GM10266 (cell line): ENCODE measurements around the gene ALDH7A1.
A peak's percentile ranks its signal among the peaks of the same experiment; 100 is the strongest.

Experiments
- DNase-seq: peaks from one replicate; pipeline ENCODE4 v3.0.0; 2012; ENCODE audit errors: extremely low spot score
- TF ChIP-seq, protein P1 (sequence below): IDR thresholded peaks from 2 replicates; pipeline ENCODE4 v1.5.1; 2012; ENCODE audit warnings: mild to moderate bottlenecking, low read depth; ENCODE audit not compliant: control insufficient read depth, insufficient read depth; ENCODE audit errors: missing control alignments

ALDH7A1 gene

DNA sequence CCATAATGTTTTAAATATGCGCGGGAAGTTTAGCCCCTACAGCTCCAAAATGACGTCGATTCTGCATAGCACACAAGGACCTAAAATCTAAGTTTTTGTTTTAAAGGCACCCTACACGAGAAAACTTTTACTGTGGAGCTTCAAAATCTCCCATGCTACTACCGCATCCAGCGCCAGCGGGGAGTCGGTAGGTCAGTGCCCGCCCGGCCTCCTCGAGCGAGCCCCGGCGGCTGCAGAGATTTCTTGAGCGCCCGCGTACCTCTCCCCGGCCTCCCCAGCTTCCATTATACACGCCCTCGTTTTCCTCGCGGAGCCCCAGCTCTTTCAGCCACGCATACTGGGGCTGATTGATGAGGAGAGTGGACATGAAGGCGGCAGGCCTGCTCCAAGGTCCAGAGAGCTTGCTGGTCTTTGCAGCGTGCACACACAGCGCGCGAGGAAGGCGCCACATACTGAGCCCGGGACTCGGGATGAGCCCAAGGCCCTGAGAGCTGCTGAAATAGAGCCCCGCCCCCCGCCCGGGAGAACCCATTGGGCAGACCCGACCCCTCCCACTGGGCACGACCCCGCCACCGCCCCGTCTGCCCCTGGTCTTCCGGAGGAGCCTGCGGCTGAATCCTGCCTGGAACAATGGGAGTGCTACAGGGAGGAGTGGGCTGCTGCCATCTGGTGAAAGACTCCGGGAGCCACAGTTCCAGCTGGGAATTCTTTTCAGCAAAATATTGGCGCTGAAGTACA is at the start of gene ALDH7A1:
Gene ALDH7A1, minus strand, starts transcription at position 472 of the 738 bp plus-strand sequence. Its CDS starts 21 bp downstream, at position 451.
- TF ChIP-seq, protein P1, sequence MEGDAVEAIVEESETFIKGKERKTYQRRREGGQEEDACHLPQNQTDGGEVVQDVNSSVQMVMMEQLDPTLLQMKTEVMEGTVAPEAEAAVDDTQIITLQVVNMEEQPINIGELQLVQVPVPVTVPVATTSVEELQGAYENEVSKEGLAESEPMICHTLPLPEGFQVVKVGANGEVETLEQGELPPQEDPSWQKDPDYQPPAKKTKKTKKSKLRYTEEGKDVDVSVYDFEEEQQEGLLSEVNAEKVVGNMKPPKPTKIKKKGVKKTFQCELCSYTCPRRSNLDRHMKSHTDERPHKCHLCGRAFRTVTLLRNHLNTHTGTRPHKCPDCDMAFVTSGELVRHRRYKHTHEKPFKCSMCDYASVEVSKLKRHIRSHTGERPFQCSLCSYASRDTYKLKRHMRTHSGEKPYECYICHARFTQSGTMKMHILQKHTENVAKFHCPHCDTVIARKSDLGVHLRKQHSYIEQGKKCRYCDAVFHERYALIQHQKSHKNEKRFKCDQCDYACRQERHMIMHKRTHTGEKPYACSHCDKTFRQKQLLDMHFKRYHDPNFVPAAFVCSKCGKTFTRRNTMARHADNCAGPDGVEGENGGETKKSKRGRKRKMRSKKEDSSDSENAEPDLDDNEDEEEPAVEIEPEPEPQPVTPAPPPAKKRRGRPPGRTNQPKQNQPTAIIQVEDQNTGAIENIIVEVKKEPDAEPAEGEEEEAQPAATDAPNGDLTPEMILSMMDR: peak; percentile 9
- DNase-seq: peak; percentile 82

DNA sequence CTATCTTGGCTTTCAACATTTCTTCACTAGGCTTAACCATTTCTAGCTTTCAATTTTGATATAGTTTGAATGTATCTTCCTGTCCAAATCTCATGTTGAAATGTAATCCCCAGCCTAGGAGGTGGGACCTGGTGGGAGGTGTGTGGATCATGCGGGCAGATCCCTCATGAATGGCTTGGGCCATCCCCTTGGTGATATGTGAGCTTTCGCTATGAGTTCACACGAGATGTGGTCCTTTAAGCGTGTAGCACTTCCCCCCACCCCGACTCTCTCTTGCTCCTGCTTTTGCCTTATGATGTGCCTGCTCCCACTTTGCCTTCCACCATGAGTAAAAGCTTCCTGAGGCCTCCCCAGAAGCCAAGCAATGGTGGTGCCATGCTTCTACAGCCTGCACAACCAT is 46.4 kb upstream of the ALDH7A1 start:
- TF ChIP-seq, protein P1: no peak
- no peak for DNase-seq

DNA sequence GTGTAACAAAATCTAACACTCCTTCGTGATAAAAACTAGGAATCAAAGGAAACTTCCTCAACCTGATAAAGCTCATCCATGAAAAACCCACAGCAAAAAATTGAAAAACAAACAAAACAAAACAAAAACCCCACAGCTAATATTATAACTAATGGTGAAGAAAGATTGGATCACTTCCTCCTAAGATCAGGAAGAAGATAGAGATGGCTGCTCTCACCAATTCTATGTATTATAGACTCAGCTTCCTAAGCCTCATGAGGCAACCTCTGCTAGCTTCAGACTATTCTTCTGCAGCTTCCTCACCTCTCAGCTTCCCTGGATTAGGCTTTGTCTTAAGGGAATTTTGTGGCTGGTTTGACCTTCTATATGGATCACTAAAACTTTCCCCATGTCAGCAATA is 45.8 kb upstream of the ALDH7A1 start:
- no peak for DNase-seq
- TF ChIP-seq, protein P1: no peak

DNA sequence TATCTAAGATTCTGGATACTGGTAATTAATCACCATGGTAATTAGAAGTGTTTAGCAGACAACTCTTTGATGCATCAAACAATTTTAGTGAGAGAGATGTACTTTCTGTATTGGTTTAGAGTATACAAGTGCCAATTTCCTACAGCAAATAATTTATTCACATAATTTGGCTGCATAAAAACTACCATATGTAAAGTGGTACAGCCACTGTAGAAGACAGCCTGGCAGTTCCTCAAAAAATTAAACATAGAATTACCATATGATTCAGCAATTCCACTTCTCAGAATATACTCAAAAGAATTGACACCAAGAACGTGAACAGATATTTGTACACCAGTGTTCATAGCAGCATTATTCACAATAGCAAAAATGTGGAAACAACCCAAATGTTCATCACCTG is 41.9 kb upstream of the ALDH7A1 start:
- TF ChIP-seq, protein P1: no peak
- DNase-seq: no peak

DNA sequence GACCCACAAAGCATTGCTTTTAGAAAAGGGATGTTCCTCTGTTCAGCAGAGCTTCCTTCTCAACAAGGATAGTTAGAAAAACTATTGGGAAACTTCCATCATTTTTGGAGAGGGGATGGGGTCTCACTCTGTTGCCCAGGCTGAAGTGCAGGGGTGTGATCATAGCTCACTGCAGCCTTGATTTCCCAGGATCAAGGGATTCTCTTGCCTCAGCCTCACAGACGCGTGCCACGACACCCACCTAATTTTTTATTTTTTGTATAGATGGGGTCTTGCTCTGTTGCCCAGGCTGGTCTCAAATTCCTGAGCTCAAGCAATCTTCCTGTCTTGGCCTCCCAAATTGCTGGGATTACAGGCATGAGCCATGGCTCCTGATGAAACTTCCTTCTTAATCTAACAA is 40.6 kb upstream of the ALDH7A1 start:
- TF ChIP-seq, protein P1: no peak
- no peak for DNase-seq

DNA sequence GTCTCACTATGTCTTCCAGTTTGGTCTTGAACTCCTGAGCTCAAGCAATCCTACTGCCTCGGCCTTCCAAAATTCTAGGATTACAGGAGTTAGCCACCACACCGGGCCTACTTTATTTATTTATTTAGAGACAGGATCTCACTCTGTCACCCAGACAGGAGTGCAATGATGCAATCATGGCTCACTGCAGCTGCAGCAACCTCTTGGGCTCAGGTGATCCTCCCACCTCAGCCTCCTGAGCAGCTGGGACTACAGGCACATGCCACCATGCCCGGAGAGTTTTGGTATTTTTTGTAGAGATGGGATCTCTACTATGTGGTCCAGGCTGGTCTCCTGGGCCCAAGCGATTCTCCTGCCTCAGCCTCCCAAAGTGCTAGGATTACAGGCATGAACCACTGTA is 38.5 kb upstream of the ALDH7A1 start:
- DNase-seq: no peak
- TF ChIP-seq, protein P1: no peak

DNA sequence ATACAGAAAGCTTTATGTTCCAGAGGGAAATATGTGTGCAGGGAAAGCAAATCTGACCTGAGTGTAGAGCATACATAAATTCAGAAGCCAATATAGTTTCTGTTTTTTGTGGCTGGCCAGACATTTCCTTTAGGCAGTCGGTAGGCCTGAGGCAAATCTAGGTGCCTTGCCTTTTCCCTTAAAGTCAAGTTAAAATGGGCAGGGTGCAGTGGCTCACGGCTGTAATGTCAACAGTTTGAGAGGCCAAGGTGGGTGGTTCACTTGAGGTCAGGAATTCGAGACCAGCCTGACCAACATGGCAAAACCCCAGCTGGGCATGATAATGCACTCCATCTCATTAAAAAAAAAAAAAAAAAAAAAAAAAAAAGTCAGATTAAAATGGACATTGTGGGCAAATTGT is 36.9 kb upstream of the ALDH7A1 start:
- DNase-seq: no peak
- TF ChIP-seq, protein P1: no peak
